Type B pancreatic cell (in vitro differentiated cells): ENCODE data around the gene DIPK1A. TPM values are rescaled to one million over a fixed set of nuclear protein-coding genes. Genes with fewer than 3 reads are reported as not detected.

Source experiments
- DNase-seq: peaks from one replicate; pipeline ENCODE4 v3.0.0; 2021; ENCODE audit warnings: mixed read lengths; ENCODE audit not compliant: unreplicated experiment; ENCODE audit errors: extremely low spot score
- H3K27ac Mint-ChIP-seq: 2 replicates; pipeline ENCODE4 v1.8.0; 2021; ENCODE audit warnings: mild to moderate bottlenecking, mixed read lengths
- H3K27me3 Mint-ChIP-seq: 2 replicates; pipeline ENCODE4 v1.8.0; 2021; ENCODE audit warnings: mixed read lengths
- H3K36me3 Mint-ChIP-seq: 2 replicates; pipeline ENCODE4 v1.8.0; 2021; ENCODE audit warnings: mixed read lengths
- H3K4me1 Mint-ChIP-seq: one replicate; pipeline ENCODE4 v1.8.0; 2021; ENCODE audit warnings: mixed read lengths; ENCODE audit not compliant: unreplicated experiment
- H3K4me3 Mint-ChIP-seq: 2 replicates; pipeline ENCODE4 v1.8.0; 2021; ENCODE audit warnings: mild to moderate bottlenecking, mixed read lengths
- H3K9me3 Mint-ChIP-seq: 2 replicates; pipeline ENCODE4 v1.8.0; 2021; ENCODE audit warnings: mixed read lengths
- CTCF ChIP-seq: fragments of 200-600 bp; sonication (generic); conservative IDR thresholded peaks from 2 replicates; pipeline ENCODE4 v1.5.0; 2021; ENCODE audit warnings: antibody characterized with exemption, mild to moderate bottlenecking
- total RNA-seq: library from RNA; stranded (reverse); gene quantifications from 2 replicates; pipeline ENCODE4 v1.2.1, GENCODE V29; 2021; ENCODE audit warnings: low replicate concordance

The DIPK1A gene
- total RNA-seq, 1 donor from 2014 or later = 4.6 TPM

GRCh38 chr1:92862605-92863004, 98.7 kb downstream of the DIPK1A start:
- H3K27me3 Mint-ChIP-seq = no peaks in the 10 kb centered on the region
- H3K4me3 Mint-ChIP-seq = no peak overlapping the region
- no peak for TF ChIP-seq CTCF
- DNase-seq = no peak
- no peaks in the 10 kb centered on the region for H3K36me3 Mint-ChIP-seq
- H3K4me1 Mint-ChIP-seq = peaks cover 4% of the 10 kb centered on the region
- no peaks in the 10 kb centered on the region for H3K9me3 Mint-ChIP-seq
- no peak overlapping the region for H3K27ac Mint-ChIP-seq

GRCh38 chr1:92859400-92860039, 101.7 kb downstream of the DIPK1A start:
- H3K27me3 Mint-ChIP-seq = no peaks in the 10 kb centered on the region
- no peaks in the 10 kb centered on the region for H3K36me3 Mint-ChIP-seq
- H3K27ac Mint-ChIP-seq = no peak overlapping the region
- no peak for TF ChIP-seq CTCF
- H3K4me3 Mint-ChIP-seq = no peak overlapping the region
- DNase-seq = no peak
- H3K9me3 Mint-ChIP-seq = no peaks in the 10 kb centered on the region
- peaks cover 4% of the 10 kb centered on the region for H3K4me1 Mint-ChIP-seq

GRCh38 chr1:92858564-92859399, 102.5 kb downstream of the DIPK1A start:
- no peaks in the 10 kb centered on the region for H3K36me3 Mint-ChIP-seq
- H3K9me3 Mint-ChIP-seq = no peaks in the 10 kb centered on the region
- no peak overlapping the region for H3K4me3 Mint-ChIP-seq
- no peak overlapping the region for H3K27ac Mint-ChIP-seq
- no peak for DNase-seq
- peak; percentile 98 for TF ChIP-seq CTCF
- peaks cover 4% of the 10 kb centered on the region for H3K4me1 Mint-ChIP-seq
- no peaks in the 10 kb centered on the region for H3K27me3 Mint-ChIP-seq

- TF ChIP-seq CTCF = no peak
- no peak overlapping the region for H3K27ac Mint-ChIP-seq
- H3K36me3 Mint-ChIP-seq = no peaks in the 10 kb centered on the region
- H3K4me1 Mint-ChIP-seq = peaks cover 4% of the 10 kb centered on the region
- no peak overlapping the region for H3K4me3 Mint-ChIP-seq
- H3K9me3 Mint-ChIP-seq = no peaks in the 10 kb centered on the region
- H3K27me3 Mint-ChIP-seq = no peaks in the 10 kb centered on the region
- DNase-seq = no peak
Measured at GRCh38 chr1:92857817-92858216, 103.4 kb downstream of the DIPK1A start.

DNA sequence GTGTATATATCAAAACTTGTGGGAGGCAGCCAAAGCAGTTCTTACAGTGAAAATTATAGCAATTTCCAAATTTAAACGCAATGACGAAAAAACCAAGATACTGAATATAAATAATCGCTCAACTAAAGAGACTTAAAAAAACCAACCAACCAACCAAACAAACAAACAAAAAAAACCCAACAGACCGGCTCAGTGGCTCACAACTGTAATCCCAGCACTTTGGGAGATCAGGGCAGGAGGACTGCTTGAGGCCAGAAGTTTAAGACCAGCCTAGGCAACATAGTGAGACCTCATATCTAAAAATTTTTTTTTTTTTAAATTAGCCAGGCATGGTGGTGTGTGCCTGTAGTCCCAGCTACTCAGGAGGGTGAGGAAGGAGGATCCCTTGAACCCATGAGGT, 106.0 kb downstream of the DIPK1A start:
- H3K36me3 Mint-ChIP-seq = no peaks in the 10 kb centered on the region
- no peak for DNase-seq
- H3K4me3 Mint-ChIP-seq = no peak overlapping the region
- peaks cover 3% of the 10 kb centered on the region for H3K4me1 Mint-ChIP-seq
- H3K9me3 Mint-ChIP-seq = no peaks in the 10 kb centered on the region
- H3K27ac Mint-ChIP-seq = no peak overlapping the region
- no peak for TF ChIP-seq CTCF
- H3K27me3 Mint-ChIP-seq = no peaks in the 10 kb centered on the region
